BE2C (cell line): ENCODE results near the gene ACSF2. TPM values are rescaled to one million over a fixed set of nuclear protein-coding genes. Genes with fewer than 3 reads are reported as not detected.

Experiments used
- DNase-seq: peaks from one replicate; pipeline ENCODE4 v3.0.0-alpha.2; 2020
- H3K27me3 ChIP-seq: fragments of 250-450 bp; sonication (Bioruptor Pico); 2 replicates; pipeline ENCODE4 v1.5.1; 2020; ENCODE audit warnings: mild to moderate bottlenecking
- H3K36me3 ChIP-seq: fragments of 250-450 bp; sonication (Bioruptor Pico); 2 replicates; pipeline ENCODE4 v1.5.1; 2020; ENCODE audit warnings: mild to moderate bottlenecking
- H3K4me1 ChIP-seq: fragments of 250-450 bp; sonication (Bioruptor Pico); 2 replicates; pipeline ENCODE4 v1.5.1; 2020
- H3K4me3 ChIP-seq: 2 replicates; pipeline ENCODE4 v1.5.1; 2011; ENCODE audit warnings: low read depth, low read length
- H3K9me3 ChIP-seq: fragments of 250-450 bp; sonication (Bioruptor Pico); 2 replicates; pipeline ENCODE4 v1.5.1; 2020
- polyA plus RNA-seq: library from polyadenylated mRNA; unstranded; fragments of >200 nt; gene quantifications from one replicate; pipeline ENCODE4 v1.2.1, GENCODE V29; 2012; ENCODE audit warnings: low read depth, missing spikeins; ENCODE audit not compliant: insufficient read length, insufficient read depth
- TF ChIP-seq, protein P1 (sequence below): IDR thresholded peaks from 2 replicates; pipeline ENCODE4 v1.5.1; 2012; ENCODE audit warnings: mild to moderate bottlenecking, low read depth, low read length

The ACSF2 gene, protein sequence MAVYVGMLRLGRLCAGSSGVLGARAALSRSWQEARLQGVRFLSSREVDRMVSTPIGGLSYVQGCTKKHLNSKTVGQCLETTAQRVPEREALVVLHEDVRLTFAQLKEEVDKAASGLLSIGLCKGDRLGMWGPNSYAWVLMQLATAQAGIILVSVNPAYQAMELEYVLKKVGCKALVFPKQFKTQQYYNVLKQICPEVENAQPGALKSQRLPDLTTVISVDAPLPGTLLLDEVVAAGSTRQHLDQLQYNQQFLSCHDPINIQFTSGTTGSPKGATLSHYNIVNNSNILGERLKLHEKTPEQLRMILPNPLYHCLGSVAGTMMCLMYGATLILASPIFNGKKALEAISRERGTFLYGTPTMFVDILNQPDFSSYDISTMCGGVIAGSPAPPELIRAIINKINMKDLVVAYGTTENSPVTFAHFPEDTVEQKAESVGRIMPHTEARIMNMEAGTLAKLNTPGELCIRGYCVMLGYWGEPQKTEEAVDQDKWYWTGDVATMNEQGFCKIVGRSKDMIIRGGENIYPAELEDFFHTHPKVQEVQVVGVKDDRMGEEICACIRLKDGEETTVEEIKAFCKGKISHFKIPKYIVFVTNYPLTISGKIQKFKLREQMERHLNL
- polyA plus RNA-seq = 7.5 TPM

DNA sequence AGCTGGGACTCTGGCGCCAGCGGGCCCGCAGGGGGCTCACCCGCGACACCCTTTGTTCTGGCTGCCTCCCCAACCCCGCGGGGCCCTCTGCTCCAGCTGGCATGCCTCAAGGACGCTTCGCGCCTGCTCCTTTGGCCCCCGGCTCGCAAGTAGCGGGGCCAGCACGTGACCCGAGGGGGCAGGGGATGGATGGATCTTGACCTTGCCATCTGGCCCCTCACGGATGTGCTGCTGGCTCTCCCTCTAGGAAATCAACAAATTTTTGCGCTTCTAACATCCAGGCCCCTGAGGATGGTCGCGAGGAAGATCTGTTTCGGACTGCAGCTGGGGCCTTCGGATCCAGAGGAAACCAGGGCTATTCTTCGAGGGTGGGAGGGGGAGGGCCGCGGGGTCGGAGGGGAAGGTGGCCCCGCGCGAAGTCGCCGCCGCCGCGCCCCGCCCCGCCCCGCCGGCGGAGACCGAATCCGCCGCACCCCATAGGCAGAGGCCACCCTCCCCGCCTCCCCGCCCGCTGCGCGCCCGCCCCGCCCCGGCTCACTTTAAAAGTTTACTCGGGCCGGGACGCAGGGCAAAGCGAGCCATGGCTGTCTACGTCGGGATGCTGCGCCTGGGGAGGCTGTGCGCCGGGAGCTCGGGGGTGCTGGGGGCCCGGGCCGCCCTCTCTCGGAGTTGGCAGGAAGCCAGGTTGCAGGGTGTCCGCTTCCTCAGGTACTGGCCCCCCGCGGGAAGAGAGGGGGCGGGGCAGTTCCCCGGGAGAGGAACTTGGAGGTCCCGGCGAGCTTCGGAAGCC, at the start of gene ACSF2:
ACSF2 (plus strand) TSS at position 537 of the 790 bp plus-strand sequence; CDS start at position 581, 44 bp downstream.
- no peaks in the 10 kb centered on the region for H3K27me3 ChIP-seq
- peak; percentile 59 for DNase-seq
- H3K4me3 ChIP-seq = peak within 1 kb of the TSS; percentile 62
- H3K36me3 ChIP-seq = no peaks in the 10 kb centered on the region
- H3K9me3 ChIP-seq = no peaks in the 10 kb centered on the region
- peaks cover 5% of the 10 kb centered on the region; the same call in 1 of the 2 replicates for H3K4me1 ChIP-seq
- TF ChIP-seq, protein P1, sequence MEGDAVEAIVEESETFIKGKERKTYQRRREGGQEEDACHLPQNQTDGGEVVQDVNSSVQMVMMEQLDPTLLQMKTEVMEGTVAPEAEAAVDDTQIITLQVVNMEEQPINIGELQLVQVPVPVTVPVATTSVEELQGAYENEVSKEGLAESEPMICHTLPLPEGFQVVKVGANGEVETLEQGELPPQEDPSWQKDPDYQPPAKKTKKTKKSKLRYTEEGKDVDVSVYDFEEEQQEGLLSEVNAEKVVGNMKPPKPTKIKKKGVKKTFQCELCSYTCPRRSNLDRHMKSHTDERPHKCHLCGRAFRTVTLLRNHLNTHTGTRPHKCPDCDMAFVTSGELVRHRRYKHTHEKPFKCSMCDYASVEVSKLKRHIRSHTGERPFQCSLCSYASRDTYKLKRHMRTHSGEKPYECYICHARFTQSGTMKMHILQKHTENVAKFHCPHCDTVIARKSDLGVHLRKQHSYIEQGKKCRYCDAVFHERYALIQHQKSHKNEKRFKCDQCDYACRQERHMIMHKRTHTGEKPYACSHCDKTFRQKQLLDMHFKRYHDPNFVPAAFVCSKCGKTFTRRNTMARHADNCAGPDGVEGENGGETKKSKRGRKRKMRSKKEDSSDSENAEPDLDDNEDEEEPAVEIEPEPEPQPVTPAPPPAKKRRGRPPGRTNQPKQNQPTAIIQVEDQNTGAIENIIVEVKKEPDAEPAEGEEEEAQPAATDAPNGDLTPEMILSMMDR = no peak

DNA sequence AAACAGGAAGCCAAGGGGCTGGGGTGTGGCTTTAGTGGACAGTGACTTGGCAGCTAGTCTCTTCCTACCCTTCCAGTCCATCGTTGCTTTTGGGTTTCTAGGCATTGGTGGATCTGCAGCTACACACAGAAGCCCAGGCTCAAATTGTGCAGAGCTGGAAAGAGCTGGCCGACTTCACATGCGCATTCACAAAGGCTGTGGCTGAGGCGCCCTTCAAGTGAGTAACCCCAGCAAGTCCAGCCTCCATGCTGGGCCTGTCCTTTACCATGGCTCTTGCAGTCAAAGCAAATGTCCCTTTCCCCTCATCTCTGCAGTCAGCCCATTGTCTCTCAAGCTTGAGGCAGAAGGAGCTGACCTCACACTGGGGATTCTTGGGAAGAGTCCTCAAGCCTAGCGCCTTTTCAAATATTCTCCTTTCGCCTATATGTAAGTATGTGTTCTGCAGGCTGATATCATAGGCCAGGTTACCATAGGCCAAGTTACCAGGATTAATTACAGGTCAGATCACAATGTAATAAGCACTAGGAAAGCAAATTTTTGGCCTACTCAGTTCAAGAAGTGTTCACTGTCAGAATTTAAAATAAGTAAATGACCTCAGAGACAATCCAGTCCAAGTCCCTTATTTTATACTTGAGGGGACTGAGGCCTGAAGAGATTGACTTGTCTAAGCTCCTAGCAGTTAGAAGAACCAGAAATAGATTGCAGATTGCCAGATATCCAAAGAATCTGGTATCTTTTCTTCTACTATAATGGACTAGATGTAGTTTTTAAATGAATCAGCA, 46.5 kb upstream of the ACSF2 start:
- DNase-seq = no peak
- TF ChIP-seq, protein P1 = no peak
- peaks cover 49% of the 10 kb centered on the region for H3K36me3 ChIP-seq
- no peaks in the 10 kb centered on the region for H3K4me1 ChIP-seq
- H3K27me3 ChIP-seq = no peaks in the 10 kb centered on the region
- H3K9me3 ChIP-seq = no peaks in the 10 kb centered on the region
- H3K4me3 ChIP-seq = no peak overlapping the region

DNA sequence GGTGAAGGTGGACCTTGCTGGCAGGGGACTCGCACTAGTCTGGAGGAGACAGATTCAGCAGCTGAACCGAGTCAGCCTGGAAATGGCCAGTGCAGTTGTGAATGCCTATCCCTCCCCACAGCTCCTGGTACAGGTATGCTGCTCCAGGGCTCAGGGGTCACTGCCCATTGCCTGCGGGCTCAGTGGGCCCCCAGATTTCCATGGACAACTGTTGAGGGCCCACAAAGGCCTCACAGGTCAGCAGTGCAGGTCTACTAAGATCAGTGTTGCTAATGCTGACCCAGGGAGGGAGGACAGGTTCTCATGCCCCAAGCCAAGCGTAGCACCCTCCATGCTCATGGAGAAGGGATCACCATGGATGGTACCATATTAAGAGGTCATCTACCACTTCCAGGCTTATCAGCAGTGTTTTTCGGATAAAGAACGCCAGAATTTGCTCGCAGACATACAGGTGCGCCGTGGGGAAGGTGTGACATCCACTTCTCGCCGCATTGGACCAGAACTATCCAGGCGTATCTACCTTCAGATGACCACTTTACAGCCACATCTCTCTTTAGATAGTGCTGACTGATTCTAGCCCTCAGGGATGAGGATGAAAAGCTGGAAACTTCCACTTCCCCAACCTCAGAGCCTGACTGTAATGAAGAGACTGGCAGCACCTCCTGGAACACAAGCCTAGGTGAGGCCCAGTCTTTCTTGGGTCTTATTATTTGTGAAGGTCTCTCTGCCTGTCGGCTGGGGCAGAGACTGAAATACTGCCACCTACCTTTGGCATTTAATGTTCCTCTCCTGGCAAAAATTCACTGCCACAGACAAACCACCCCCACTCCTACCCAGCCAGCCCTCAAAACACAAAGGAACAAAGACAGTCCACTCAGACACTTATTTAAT, 45.4 kb upstream of the ACSF2 start:
- H3K4me1 ChIP-seq = no peaks in the 10 kb centered on the region
- TF ChIP-seq, protein P1 = peak; percentile 35; the same call in 1 of the 2 replicates
- peaks cover 60% of the 10 kb centered on the region for H3K36me3 ChIP-seq

DNA sequence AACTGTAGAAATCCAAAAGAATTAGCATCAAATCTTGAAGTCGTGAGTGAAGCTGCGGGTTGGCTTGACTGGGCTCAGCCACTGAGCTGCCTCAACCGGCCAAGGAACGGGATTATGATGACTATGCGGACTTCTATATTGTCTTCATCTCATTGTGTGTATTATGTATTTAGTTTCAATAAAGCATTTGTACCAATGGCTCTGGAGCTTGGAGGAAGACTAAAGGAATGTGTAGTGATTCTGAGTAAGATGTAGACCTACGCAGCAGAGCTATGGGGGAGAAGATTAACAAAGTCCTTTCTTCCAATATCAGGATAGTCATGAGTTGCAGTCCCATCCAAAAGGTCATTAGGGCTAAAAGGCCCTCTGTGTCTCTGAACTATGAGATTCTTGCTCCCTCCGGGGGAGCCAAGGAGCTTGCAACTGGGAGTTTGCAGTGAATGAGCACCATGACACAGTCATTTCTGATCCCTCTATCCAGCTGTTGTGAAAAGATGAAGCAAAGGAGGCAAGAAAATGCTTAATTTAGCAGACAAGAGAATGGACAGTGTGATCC, 44.7 kb upstream of the ACSF2 start:
- no peak for DNase-seq
- H3K36me3 ChIP-seq = peaks cover 67% of the 10 kb centered on the region
- TF ChIP-seq, protein P1 = no peak

More for the DNA sequence above, 45.4 kb upstream of the ACSF2 start:
- Histone ChIP-seq H3K9me3 (no peaks in the 10 kb centered on the region), H3K4me3 (no peak overlapping the region), H3K27me3 (no peaks in the 10 kb centered on the region)
- DNase-seq = no peak

DNA sequence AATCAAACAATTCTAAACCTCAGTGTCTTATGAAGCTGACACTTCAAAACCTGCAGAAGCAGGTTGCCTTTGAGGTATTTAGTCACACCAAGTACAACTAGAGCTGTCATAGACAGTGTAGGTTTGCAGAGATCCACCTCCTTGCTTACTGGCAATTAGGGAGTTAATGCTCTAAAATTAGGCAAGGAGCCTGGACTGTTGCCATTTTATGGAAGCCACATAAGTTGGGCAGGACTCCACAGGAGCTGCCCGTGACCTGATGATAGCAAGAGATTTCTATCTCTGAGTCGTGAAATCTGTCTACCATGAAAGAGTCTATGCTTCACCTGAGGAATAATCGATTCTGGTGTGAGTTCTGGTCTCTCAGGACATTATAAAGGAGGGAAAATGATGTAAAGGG, 44.1 kb upstream of the ACSF2 start:
- TF ChIP-seq, protein P1 = no peak
- H3K27me3 ChIP-seq = no peaks in the 10 kb centered on the region
- no peak overlapping the region for H3K4me3 ChIP-seq
- H3K36me3 ChIP-seq = peaks cover 73% of the 10 kb centered on the region
- DNase-seq = no peak
- H3K4me1 ChIP-seq = no peaks in the 10 kb centered on the region
- H3K9me3 ChIP-seq = no peaks in the 10 kb centered on the region

More for the DNA sequence above, 44.7 kb upstream of the ACSF2 start:
- no peak overlapping the region for H3K4me3 ChIP-seq
- no peaks in the 10 kb centered on the region for H3K9me3 ChIP-seq
- H3K27me3 ChIP-seq = no peaks in the 10 kb centered on the region
- H3K4me1 ChIP-seq = no peaks in the 10 kb centered on the region
